ENCODE measurements around the gene RAB40C. TPM values are rescaled to one million over a fixed set of nuclear protein-coding genes. Genes with fewer than 3 reads are reported as not detected.

RAB40C gene
- total and polyA plus RNA-seq, 9 of the 15 experiments (the other 6 are each of a cell fraction or from before 2014, with no cell fraction given) = 0.17 to 23.4 (median 8.7) TPM

DNA sequence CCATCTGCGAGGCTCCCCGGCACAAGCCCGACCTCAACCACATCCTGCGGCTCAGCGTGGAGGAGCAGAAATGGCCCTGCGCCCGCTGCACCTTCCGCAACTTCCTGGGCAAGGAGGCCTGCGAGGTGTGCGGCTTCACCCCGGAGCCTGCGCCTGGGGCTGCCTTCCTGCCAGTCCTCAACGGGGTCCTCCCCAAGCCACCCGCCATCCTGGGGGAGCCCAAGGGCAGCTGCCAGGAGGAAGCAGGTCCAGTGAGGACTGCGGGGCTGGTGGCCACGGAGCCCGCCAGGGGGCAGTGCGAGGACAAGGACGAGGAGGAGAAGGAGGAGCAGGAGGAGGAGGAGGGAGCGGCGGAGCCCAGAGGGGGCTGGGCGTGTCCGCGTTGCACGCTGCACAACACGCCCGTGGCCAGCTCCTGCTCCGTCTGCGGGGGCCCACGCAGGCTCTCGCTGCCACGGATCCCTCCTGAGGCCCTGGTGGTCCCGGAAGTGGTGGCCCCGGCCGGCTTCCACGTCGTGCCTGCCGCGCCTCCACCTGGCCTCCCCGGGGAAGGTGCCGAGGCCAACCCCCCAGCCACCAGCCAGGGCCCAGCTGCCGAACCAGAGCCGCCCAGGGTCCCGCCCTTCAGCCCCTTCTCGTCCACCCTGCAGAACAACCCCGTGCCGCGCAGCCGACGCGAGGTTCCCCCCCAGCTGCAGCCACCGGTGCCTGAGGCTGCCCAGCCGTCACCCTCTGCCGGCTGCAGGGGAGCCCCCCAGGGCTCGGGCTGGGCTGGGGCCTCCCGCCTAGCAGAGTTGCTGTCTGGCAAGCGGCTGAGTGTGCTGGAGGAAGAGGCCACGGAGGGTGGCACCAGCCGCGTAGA is 42.7 kb upstream of the RAB40C start (continued):
- no peak for TF ChIP-seq TBL1XR1 (IDR thresholded peaks at IDR 0.05; ENCODE audit: low read length in 2 of 2)
- 0 out of 4 replicates have a peak, but pooled peaks of 1 of the 2 experiments have one; percentile 48 for TF ChIP-seq MAZ (CRISPR knock-in tag; conservative IDR thresholded peaks at IDR 0.05 in 1 of 2, IDR thresholded peaks at IDR 0.05 in 1 of 2)
- TF ChIP-seq, protein P1, sequence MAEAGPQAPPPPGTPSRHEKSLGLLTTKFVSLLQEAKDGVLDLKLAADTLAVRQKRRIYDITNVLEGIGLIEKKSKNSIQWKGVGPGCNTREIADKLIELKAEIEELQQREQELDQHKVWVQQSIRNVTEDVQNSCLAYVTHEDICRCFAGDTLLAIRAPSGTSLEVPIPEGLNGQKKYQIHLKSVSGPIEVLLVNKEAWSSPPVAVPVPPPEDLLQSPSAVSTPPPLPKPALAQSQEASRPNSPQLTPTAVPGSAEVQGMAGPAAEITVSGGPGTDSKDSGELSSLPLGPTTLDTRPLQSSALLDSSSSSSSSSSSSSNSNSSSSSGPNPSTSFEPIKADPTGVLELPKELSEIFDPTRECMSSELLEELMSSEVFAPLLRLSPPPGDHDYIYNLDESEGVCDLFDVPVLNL (CRISPR knock-in tag; IDR thresholded peaks at IDR 0.05; ENCODE audit: low read depth) = no peak
- no peak for TF ChIP-seq ILF3 (IDR thresholded peaks at IDR 0.05; ENCODE audit: borderline replicate concordance)
- TF ChIP-seq RAD21 (CRISPR knock-in tag; conservative IDR thresholded peaks at IDR 0.05 in 1 of 2, IDR thresholded peaks at IDR 0.05 in 1 of 2) = peak; percentile 39 to 58; a peak in 3 of 4 replicates
- peak; percentile 46; the same call in 1 of the 2 replicates for TF ChIP-seq SP1 (CRISPR knock-in tag; IDR thresholded peaks at IDR 0.05)
- TF ChIP-seq RCOR1 (IDR thresholded peaks at IDR 0.05; ENCODE audit: borderline replicate concordance in 1 of 2, low read depth in 2 of 2, low read length in 2 of 2) = no peak
- peak; percentile 100 for TF ChIP-seq ZNF263 (CRISPR knock-in tag; IDR thresholded peaks at IDR 0.05; ENCODE audit: borderline replicate concordance)
- no peak for TF ChIP-seq CSDE1 (IDR thresholded peaks at IDR 0.05)
- TF ChIP-seq, protein P2, sequence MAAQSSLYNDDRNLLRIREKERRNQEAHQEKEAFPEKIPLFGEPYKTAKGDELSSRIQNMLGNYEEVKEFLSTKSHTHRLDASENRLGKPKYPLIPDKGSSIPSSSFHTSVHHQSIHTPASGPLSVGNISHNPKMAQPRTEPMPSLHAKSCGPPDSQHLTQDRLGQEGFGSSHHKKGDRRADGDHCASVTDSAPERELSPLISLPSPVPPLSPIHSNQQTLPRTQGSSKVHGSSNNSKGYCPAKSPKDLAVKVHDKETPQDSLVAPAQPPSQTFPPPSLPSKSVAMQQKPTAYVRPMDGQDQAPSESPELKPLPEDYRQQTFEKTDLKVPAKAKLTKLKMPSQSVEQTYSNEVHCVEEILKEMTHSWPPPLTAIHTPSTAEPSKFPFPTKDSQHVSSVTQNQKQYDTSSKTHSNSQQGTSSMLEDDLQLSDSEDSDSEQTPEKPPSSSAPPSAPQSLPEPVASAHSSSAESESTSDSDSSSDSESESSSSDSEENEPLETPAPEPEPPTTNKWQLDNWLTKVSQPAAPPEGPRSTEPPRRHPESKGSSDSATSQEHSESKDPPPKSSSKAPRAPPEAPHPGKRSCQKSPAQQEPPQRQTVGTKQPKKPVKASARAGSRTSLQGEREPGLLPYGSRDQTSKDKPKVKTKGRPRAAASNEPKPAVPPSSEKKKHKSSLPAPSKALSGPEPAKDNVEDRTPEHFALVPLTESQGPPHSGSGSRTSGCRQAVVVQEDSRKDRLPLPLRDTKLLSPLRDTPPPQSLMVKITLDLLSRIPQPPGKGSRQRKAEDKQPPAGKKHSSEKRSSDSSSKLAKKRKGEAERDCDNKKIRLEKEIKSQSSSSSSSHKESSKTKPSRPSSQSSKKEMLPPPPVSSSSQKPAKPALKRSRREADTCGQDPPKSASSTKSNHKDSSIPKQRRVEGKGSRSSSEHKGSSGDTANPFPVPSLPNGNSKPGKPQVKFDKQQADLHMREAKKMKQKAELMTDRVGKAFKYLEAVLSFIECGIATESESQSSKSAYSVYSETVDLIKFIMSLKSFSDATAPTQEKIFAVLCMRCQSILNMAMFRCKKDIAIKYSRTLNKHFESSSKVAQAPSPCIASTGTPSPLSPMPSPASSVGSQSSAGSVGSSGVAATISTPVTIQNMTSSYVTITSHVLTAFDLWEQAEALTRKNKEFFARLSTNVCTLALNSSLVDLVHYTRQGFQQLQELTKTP (IDR thresholded peaks at IDR 0.05; ENCODE audit: low read depth in 1 of 2, partially characterized antibody in 2 of 2) = no peak
- TF ChIP-seq, protein P3, sequence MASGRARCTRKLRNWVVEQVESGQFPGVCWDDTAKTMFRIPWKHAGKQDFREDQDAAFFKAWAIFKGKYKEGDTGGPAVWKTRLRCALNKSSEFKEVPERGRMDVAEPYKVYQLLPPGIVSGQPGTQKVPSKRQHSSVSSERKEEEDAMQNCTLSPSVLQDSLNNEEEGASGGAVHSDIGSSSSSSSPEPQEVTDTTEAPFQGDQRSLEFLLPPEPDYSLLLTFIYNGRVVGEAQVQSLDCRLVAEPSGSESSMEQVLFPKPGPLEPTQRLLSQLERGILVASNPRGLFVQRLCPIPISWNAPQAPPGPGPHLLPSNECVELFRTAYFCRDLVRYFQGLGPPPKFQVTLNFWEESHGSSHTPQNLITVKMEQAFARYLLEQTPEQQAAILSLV (tag; IDR thresholded peaks at IDR 0.05) = no peak
- no peak for TF ChIP-seq BRD9 (IDR thresholded peaks at IDR 0.05; ENCODE audit: low read depth, partially characterized antibody)
- no peak for TF ChIP-seq PPARD (CRISPR knock-in tag; IDR thresholded peaks at IDR 0.05)
- TF ChIP-seq NCOA1 (IDR thresholded peaks at IDR 0.05; ENCODE audit: low read depth) = no peak
- no peak for TF ChIP-seq MTA3 (IDR thresholded peaks at IDR 0.05; ENCODE audit: borderline replicate concordance)
- TF ChIP-seq SMARCE1 (IDR thresholded peaks at IDR 0.05) = no peak
- no peak for TF ChIP-seq ZBTB1 (CRISPR knock-in tag; IDR thresholded peaks at IDR 0.05; ENCODE audit: borderline replicate concordance, low read depth)
- no peak for TF ChIP-seq ZKSCAN8 (CRISPR knock-in tag; IDR thresholded peaks at IDR 0.05)
- TF ChIP-seq MIER1 (IDR thresholded peaks at IDR 0.05; ENCODE audit: low read depth) = no peak
- no peak for TF ChIP-seq PHF20 (IDR thresholded peaks at IDR 0.05; ENCODE audit: partially characterized antibody)
- no peak for TF ChIP-seq RBM15 (IDR thresholded peaks at IDR 0.05; ENCODE audit: insufficient read depth, low read length)
